ENCODE data around the gene PPFIBP1. TPM values are rescaled to one million over a fixed set of nuclear protein-coding genes. Genes with fewer than 3 reads are reported as not detected.
A peak's percentile ranks its signal among the peaks of the same experiment; 100 is the strongest.

Gene PPFIBP1
- total and polyA plus RNA-seq, 2 of the 13 experiments (the other 11 are each of a cell fraction or from before 2014, with no cell fraction given): 16.2 to 21.8 TPM

GRCh38 chr12:27710592-27711316 is 186.7 kb downstream of the PPFIBP1 start, which contains the start of gene MRPS35 (continued):
- peak; percentile 76 for TF ChIP-seq GATAD2A (CRISPR knock-in tag; IDR thresholded peaks at IDR 0.05)
- no peak for TF ChIP-seq PAF1 (CRISPR knock-in tag; IDR thresholded peaks at IDR 0.05)
- TF ChIP-seq GPBP1L1 (CRISPR knock-in tag; IDR thresholded peaks at IDR 0.05): no peak
- TF ChIP-seq KMT2B (CRISPR knock-in tag; IDR thresholded peaks at IDR 0.05): peak; percentile 94
- TF ChIP-seq TSC22D2 (CRISPR knock-in tag; IDR thresholded peaks at IDR 0.05; ENCODE audit: borderline replicate concordance): peak; percentile 85
- TF ChIP-seq NFYC (CRISPR knock-in tag; IDR thresholded peaks at IDR 0.05): peak; percentile 39; the same call in 1 of the 2 replicates
- peak; percentile 89 for TF ChIP-seq ZNF552 (CRISPR knock-in tag; IDR thresholded peaks at IDR 0.05; ENCODE audit: borderline replicate concordance)
- peak; percentile 91 for TF ChIP-seq ZSCAN31 (CRISPR knock-in tag; IDR thresholded peaks at IDR 0.05; ENCODE audit: low read depth)
- TF ChIP-seq, protein P1, sequence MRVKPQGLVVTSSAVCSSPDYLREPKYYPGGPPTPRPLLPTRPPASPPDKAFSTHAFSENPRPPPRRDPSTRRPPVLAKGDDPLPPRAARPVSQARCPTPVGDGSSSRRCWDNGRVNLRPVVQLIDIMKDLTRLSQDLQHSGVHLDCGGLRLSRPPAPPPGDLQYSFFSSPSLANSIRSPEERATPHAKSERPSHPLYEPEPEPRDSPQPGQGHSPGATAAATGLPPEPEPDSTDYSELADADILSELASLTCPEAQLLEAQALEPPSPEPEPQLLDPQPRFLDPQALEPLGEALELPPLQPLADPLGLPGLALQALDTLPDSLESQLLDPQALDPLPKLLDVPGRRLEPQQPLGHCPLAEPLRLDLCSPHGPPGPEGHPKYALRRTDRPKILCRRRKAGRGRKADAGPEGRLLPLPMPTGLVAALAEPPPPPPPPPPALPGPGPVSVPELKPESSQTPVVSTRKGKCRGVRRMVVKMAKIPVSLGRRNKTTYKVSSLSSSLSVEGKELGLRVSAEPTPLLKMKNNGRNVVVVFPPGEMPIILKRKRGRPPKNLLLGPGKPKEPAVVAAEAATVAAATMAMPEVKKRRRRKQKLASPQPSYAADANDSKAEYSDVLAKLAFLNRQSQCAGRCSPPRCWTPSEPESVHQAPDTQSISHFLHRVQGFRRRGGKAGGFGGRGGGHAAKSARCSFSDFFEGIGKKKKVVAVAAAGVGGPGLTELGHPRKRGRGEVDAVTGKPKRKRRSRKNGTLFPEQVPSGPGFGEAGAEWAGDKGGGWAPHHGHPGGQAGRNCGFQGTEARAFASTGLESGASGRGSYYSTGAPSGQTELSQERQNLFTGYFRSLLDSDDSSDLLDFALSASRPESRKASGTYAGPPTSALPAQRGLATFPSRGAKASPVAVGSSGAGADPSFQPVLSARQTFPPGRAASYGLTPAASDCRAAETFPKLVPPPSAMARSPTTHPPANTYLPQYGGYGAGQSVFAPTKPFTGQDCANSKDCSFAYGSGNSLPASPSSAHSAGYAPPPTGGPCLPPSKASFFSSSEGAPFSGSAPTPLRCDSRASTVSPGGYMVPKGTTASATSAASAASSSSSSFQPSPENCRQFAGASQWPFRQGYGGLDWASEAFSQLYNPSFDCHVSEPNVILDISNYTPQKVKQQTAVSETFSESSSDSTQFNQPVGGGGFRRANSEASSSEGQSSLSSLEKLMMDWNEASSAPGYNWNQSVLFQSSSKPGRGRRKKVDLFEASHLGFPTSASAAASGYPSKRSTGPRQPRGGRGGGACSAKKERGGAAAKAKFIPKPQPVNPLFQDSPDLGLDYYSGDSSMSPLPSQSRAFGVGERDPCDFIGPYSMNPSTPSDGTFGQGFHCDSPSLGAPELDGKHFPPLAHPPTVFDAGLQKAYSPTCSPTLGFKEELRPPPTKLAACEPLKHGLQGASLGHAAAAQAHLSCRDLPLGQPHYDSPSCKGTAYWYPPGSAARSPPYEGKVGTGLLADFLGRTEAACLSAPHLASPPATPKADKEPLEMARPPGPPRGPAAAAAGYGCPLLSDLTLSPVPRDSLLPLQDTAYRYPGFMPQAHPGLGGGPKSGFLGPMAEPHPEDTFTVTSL (CRISPR knock-in tag; IDR thresholded peaks at IDR 0.05; ENCODE audit: borderline replicate concordance): peak; percentile 83
- TF ChIP-seq ZNF605 (CRISPR knock-in tag; IDR thresholded peaks at IDR 0.05): peak; percentile 87; the same call in 1 of the 2 replicates
- no peak for TF ChIP-seq ZNF652 (CRISPR knock-in tag; IDR thresholded peaks at IDR 0.05; ENCODE audit: borderline replicate concordance, low read depth)
- TF ChIP-seq SOX6 (IDR thresholded peaks at IDR 0.05): no peak
- peak; percentile 85 for TF ChIP-seq SOX6 (CRISPR knock-in tag; IDR thresholded peaks at IDR 0.05)
- TF ChIP-seq ZNF260 (CRISPR knock-in tag; IDR thresholded peaks at IDR 0.05; ENCODE audit: borderline replicate concordance, low read depth): no peak
- TF ChIP-seq XRCC5 (optimal IDR thresholded peaks at IDR 0.05; ENCODE audit: low read length): no peak
- no peak for TF ChIP-seq PITX1 (CRISPR knock-in tag; IDR thresholded peaks at IDR 0.05)
- TF ChIP-seq RNF2 (conservative IDR thresholded peaks at IDR 0.05; ENCODE audit: low read depth): peak; percentile 68
- peak; percentile 96 for TF ChIP-seq CBX5 (CRISPR knock-in tag; IDR thresholded peaks at IDR 0.05; ENCODE audit: borderline replicate concordance)
- no peak for TF ChIP-seq HDAC6 (IDR thresholded peaks at IDR 0.05; ENCODE audit: low read depth, low read length)
- TF ChIP-seq KDM3A (CRISPR knock-in tag; IDR thresholded peaks at IDR 0.05; ENCODE audit: low read depth): peak; percentile 85
- TF ChIP-seq KLF13 (CRISPR knock-in tag; IDR thresholded peaks at IDR 0.05): peak; percentile 90; the same call in 1 of the 2 replicates
- TF ChIP-seq THAP11 (CRISPR knock-in tag; IDR thresholded peaks at IDR 0.05): peak; percentile 91
- peak; percentile 79; the same call in 1 of the 2 replicates for TF ChIP-seq ZNF788 (CRISPR knock-in tag; IDR thresholded peaks at IDR 0.05; ENCODE audit: borderline replicate concordance)
- no peak for TF ChIP-seq HNRNPUL1 (IDR thresholded peaks at IDR 0.05; ENCODE audit: low read depth, low read length)
- 0 out of 2 replicates have a peak, but pooled peaks have one; percentile 36 for TF ChIP-seq PPARG (CRISPR knock-in tag; conservative IDR thresholded peaks at IDR 0.05)
